ENCODE data around the gene TCTN1.

TCTN1 gene

GRCh38 chr12:110696283-110696682, 82.4 kb downstream of the TCTN1 start:
- no peak overlapping the region for H3K4me3 ChIP-seq (ENCODE audit: control insufficient read depth, low read depth, low read length)
- TF ChIP-seq CTCF (conservative IDR thresholded peaks at IDR 0.05; ENCODE audit: control insufficient read depth, insufficient read depth, low read depth, low read length): no peak
- DNase-seq (ENCODE audit: low read depth): no peak

- no peak overlapping the region for H3K4me3 ChIP-seq (ENCODE audit: control insufficient read depth, low read depth, low read length)
- no peak for DNase-seq (ENCODE audit: low read depth)
- no peak for TF ChIP-seq CTCF (conservative IDR thresholded peaks at IDR 0.05; ENCODE audit: control insufficient read depth, insufficient read depth, low read depth, low read length)
These were observed 83.3 kb downstream of the TCTN1 start for GRCh38 chr12:110697236-110697635.

- TF ChIP-seq CTCF (conservative IDR thresholded peaks at IDR 0.05; ENCODE audit: control insufficient read depth, insufficient read depth, low read depth, low read length): peak; percentile 76
- peak; percentile 92 for DNase-seq (ENCODE audit: low read depth)
- H3K4me3 ChIP-seq (ENCODE audit: control insufficient read depth, low read depth, low read length): peak overlapping the region; percentile 30
These were observed 84.4 kb downstream of the TCTN1 start for GRCh38 chr12:110698171-110698902.
